Endothelial cell of umbilical vein (primary cell): ENCODE data around the gene ENO2.

Experiments
- EZH2 ChIP-seq: IDR thresholded peaks from 2 replicates; pipeline ENCODE4 v1.6.1; 2012; ENCODE audit warnings: borderline replicate concordance, low read depth, mild to moderate bottlenecking, moderate library complexity, low read length, inconsistent platforms; ENCODE audit not compliant: severe bottlenecking
- JUN ChIP-seq: IDR thresholded peaks from 2 replicates; pipeline ENCODE4 v1.6.1; 2011; ENCODE audit warnings: borderline replicate concordance, low read depth; ENCODE audit not compliant: insufficient read length, insufficient read depth
- POLR2A ChIP-seq: IDR thresholded peaks from 2 replicates; pipeline ENCODE4 v1.6.1; 2012; ENCODE audit warnings: low read depth, mild to moderate bottlenecking, control low read depth, low read length
- TF ChIP-seq, protein P1 (sequence below), 2 donors: IDR thresholded peaks; 1 replicate in 1 of 2; 2 replicates in 1 of 2; pipeline ENCODE4 v1.5.1; 2011; ENCODE audit warnings: low read length in 2 of 2, mild to moderate bottlenecking in 2 of 2, moderate library complexity in 2 of 2, control low read depth in 1 of 2, inconsistent platforms in 1 of 2, low read depth in 1 of 2; ENCODE audit not compliant: insufficient read depth in 1 of 2; ENCODE audit errors: extremely low read depth in 1 of 2
- TF ChIP-seq, protein P2 (sequence below): IDR thresholded peaks from 2 replicates; pipeline ENCODE4 v1.6.1; 2011; ENCODE audit not compliant: insufficient read depth, insufficient read length

DNA sequence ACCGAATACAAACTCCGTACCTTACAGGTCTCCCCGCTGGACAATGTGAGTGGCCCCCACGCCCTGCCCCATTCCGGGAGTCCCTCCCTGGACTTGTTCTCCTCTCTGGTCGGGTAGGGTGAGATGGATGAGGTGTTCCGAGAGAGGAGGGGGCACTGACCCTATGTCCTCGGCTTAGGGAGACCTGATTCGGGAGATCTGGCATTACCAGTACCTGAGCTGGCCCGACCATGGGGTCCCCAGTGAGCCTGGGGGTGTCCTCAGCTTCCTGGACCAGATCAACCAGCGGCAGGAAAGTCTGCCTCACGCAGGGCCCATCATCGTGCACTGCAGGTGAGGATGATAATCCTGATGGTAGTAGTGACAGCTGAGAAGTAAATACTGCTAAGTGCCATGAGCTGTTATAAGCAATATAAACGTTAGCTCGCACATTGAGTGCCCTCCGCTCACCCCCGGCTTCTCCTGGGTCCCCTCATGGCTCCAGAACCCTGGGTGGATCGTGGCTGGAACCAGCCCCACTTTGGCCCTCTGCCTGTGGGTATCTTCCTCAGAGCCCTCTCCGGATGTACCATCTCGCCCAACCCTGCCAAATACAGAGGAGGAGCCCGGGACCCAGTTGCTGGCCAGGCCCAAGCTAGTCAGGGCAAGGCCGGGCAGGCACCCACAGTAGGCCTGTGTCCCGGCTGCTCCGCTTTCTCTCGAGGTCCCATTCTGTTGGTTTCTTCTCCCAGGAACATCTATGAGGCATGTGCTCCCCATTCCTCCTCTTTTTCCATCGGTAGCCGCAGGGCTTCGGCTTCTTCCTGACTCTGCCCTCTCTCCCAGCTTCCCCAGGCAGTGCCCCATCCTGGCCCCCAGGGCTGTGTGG lies 43.6 kb downstream of the ENO2 start:
- TF ChIP-seq, protein P1, sequence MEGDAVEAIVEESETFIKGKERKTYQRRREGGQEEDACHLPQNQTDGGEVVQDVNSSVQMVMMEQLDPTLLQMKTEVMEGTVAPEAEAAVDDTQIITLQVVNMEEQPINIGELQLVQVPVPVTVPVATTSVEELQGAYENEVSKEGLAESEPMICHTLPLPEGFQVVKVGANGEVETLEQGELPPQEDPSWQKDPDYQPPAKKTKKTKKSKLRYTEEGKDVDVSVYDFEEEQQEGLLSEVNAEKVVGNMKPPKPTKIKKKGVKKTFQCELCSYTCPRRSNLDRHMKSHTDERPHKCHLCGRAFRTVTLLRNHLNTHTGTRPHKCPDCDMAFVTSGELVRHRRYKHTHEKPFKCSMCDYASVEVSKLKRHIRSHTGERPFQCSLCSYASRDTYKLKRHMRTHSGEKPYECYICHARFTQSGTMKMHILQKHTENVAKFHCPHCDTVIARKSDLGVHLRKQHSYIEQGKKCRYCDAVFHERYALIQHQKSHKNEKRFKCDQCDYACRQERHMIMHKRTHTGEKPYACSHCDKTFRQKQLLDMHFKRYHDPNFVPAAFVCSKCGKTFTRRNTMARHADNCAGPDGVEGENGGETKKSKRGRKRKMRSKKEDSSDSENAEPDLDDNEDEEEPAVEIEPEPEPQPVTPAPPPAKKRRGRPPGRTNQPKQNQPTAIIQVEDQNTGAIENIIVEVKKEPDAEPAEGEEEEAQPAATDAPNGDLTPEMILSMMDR (IDR thresholded peaks at IDR 0.05; ENCODE audit: extremely low read depth in 1 of 2, insufficient read depth in 1 of 2, low read depth in 1 of 2, low read length in 2 of 2), result no peak
- no peak for TF ChIP-seq POLR2A
- TF ChIP-seq EZH2, result no peak
- TF ChIP-seq, protein P2, sequence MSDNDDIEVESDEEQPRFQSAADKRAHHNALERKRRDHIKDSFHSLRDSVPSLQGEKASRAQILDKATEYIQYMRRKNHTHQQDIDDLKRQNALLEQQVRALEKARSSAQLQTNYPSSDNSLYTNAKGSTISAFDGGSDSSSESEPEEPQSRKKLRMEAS, result no peak
- TF ChIP-seq JUN, result no peak
